ENCODE measurements around the gene HNRNPA3. TPM values are rescaled to one million over a fixed set of nuclear protein-coding genes. Genes with fewer than 3 reads are reported as not detected.
A peak's percentile ranks its signal among the peaks of the same experiment; 100 is the strongest.
"Not testable (repeated sequence)": the region's sequence is repeated elsewhere in the genome, so short reads cannot be mapped to it uniquely, and the experiment has no call there.

Gene HNRNPA3
- polyA plus RNA-seq, 1 of the 3 experiments (the other 2 are of a cell fraction), result 102 TPM

GRCh38 chr2:177245010-177245422 is 32.4 kb downstream of the HNRNPA3 start (continued):
- TF ChIP-seq REST (IDR thresholded peaks at IDR 0.05; ENCODE audit: low read depth, low read length) (no peak), ZBTB33 (IDR thresholded peaks at IDR 0.05; ENCODE audit: borderline replicate concordance, low read depth) (no peak), FOXM1 (IDR thresholded peaks at IDR 0.05; ENCODE audit: low read depth) (no peak), RXRA (IDR thresholded peaks at IDR 0.05; ENCODE audit: borderline replicate concordance, low read depth) (no peak), MXI1 (IDR thresholded peaks at IDR 0.05; ENCODE audit: low read depth, low read length) (no peak), TCF12 (IDR thresholded peaks at IDR 0.05) (peak; percentile 41; the same call in 1 of the 2 replicates), EZH2phosphoT487 (IDR thresholded peaks at IDR 0.05; ENCODE audit: borderline replicate concordance, low read depth) (no peak), NRF1 (IDR thresholded peaks at IDR 0.05; ENCODE audit: low read depth, low read length) (no peak)

GRCh38 chr2:177246000-177246399 is 33.4 kb downstream of the HNRNPA3 start:
- peak overlapping the region; percentile 43; the same call in 1 of the 2 replicates for H3K4me2 ChIP-seq
- no peak for TF ChIP-seq RFX5 (IDR thresholded peaks at IDR 0.05; ENCODE audit: low read length)
- TF ChIP-seq NRF1 (IDR thresholded peaks at IDR 0.05; ENCODE audit: low read depth, low read length), result no peak
- TF ChIP-seq POLR2AphosphoS5 (IDR thresholded peaks at IDR 0.05; ENCODE audit: low read depth, low read length), result no peak
- no peak overlapping the region for H3K9ac ChIP-seq
- H4K20me1 ChIP-seq (ENCODE audit: insufficient read depth), result peaks cover 37% of the 10 kb centered on the region
- ChIA-PET CTCF (interaction anchor here (1.0 to 1.3 kb wide), 3 partner anchors 9 to 82 kb away, joined by 3 to 5 read pairs (median 5); no protein-coding TSS in a partner anchor), POLR2A (interaction anchor here (0.9 kb wide), 1 partner anchor 34 kb away, joined by 3 read pairs; no protein-coding TSS in a partner anchor)
- peak overlapping the region in 1 of 2 experiments; percentile 98; a peak in 3 of 4 replicates for H3K27ac ChIP-seq (ENCODE audit: low read depth in 2 of 2, low read length in 1 of 2)
- H3K79me2 ChIP-seq (ENCODE audit: insufficient read depth), result peaks cover 97% of the 10 kb centered on the region
- no peaks in the 10 kb centered on the region for H3K9me3 ChIP-seq
- no peak overlapping the region for H3K4me3 ChIP-seq (ENCODE audit: low read depth in 2 of 2, low read length in 1 of 2)
- no peak overlapping the region for H2AFZ ChIP-seq (ENCODE audit: low read depth)
- H3F3A ChIP-seq (replicated peaks; ENCODE audit: insufficient read depth), result peaks cover 36% of the 10 kb centered on the region
- H3K36me3 ChIP-seq (replicated peaks in 1 of 2; ENCODE audit: control insufficient read depth in 1 of 2, insufficient read depth in 2 of 2, low read length in 1 of 2), result peaks cover 0 to 4% of the 10 kb centered on the region in 2 experiments
- no peaks in the 10 kb centered on the region for H3K27me3 ChIP-seq (ENCODE audit: insufficient read depth)
- no peak for DNase-seq
- WGBS (ENCODE audit: low lambda C conversion rate), result 65% methylated on average over 3 of the region's 3 CpGs
- no peaks in the 10 kb centered on the region for H3K9me2 ChIP-seq
- H3K4me1 ChIP-seq (ENCODE audit: control insufficient read depth in 1 of 2, insufficient read depth in 2 of 2, low read depth in 1 of 2, low read length in 1 of 2), result peaks cover 27 to 41% of the 10 kb centered on the region in 2 experiments

GRCh38 chr2:177246523-177247030 is 34.0 kb downstream of the HNRNPA3 start:
- H3K9ac ChIP-seq; DNase-seq; H3K4me3 ChIP-seq (ENCODE audit: low read depth in 2 of 2, low read length in 1 of 2); H3K36me3 ChIP-seq (replicated peaks in 1 of 2; ENCODE audit: control insufficient read depth in 1 of 2, insufficient read depth in 2 of 2, low read length in 1 of 2); H2AFZ ChIP-seq (ENCODE audit: low read depth); H3K4me2 ChIP-seq; H3K9me3 ChIP-seq; H3K27me3 ChIP-seq (ENCODE audit: insufficient read depth); H3K9me2 ChIP-seq; POLR2A ChIA-PET: not testable (repeated sequence)
- Histone ChIP-seq H3F3A (replicated peaks; ENCODE audit: insufficient read depth) (peaks cover 30% of the 10 kb centered on the region), H3K4me1 (ENCODE audit: control insufficient read depth in 1 of 2, insufficient read depth in 2 of 2, low read depth in 1 of 2, low read length in 1 of 2) (peaks cover 22 to 35% of the 10 kb centered on the region in 2 experiments), H3K27ac (ENCODE audit: low read depth in 2 of 2, low read length in 1 of 2) (peak overlapping the region in 1 of 2 experiments; percentile 98; a peak in 2 of 4 replicates), H4K20me1 (ENCODE audit: insufficient read depth) (peaks cover 42% of the 10 kb centered on the region), H3K79me2 (ENCODE audit: insufficient read depth) (peaks cover 97% of the 10 kb centered on the region)
- CTCF ChIA-PET, result interaction anchor here (1.0 to 1.1 kb wide), 2 partner anchors 9 to 82 kb away, joined by 3 to 5 read pairs; no protein-coding TSS in a partner anchor
- WGBS (ENCODE audit: low lambda C conversion rate), result 94% methylated on average over 2 of the region's 2 CpGs
